Measurements from ENCODE around the gene NT5C1B.

NT5C1B gene

GRCh38 chr2:18560031-18560796 is 29.2 kb downstream of the NT5C1B start, which contains the start of gene RDH14:
Gene RDH14, minus strand, starts transcription at chr2:18560653. Its CDS starts 81 bp downstream, at chr2:18560572.
- H3K4me1 ChIP-seq (ENCODE audit: low read length), result peaks cover 14% of the 10 kb centered on the region
- H3K9me2 ChIP-seq (replicated peaks; ENCODE audit: insufficient read depth, low read length), result no peaks in the 10 kb centered on the region
- peak within 1 kb of the TSS; percentile 86 for H2AFZ ChIP-seq (ENCODE audit: low read length)
- peak within 1 kb of the TSS; percentile 95 for H3K9ac ChIP-seq (ENCODE audit: low read length)
- peak within 1 kb of the TSS; percentile 78 for H3K4me3 ChIP-seq (ENCODE audit: low read length)
- H3K9me3 ChIP-seq (replicated peaks; ENCODE audit: insufficient read depth, low read length), result no peaks in the 10 kb centered on the region
- H3K27ac ChIP-seq (ENCODE audit: low read length), result peak within 1 kb of the TSS; percentile 90
- peaks cover 21% of the 10 kb centered on the region for H3K79me2 ChIP-seq (ENCODE audit: low read length)
- no peaks in the 10 kb centered on the region for H4K20me1 ChIP-seq (ENCODE audit: insufficient read depth, low read length)
- DNase-seq, result peak; percentile 94
- no peaks in the 10 kb centered on the region; the same call in 1 of the 2 replicates for H3K36me3 ChIP-seq (replicated peaks; ENCODE audit: insufficient read depth, low read length)
- TF ChIP-seq CTCF (IDR thresholded peaks at IDR 0.05; ENCODE audit: low read length), result no peak
- H3K27me3 ChIP-seq (replicated peaks; ENCODE audit: insufficient read depth, low read length), result no peaks in the 10 kb centered on the region
- peaks cover 4% of the 10 kb centered on the region; the same call in 1 of the 2 replicates for H3F3A ChIP-seq (ENCODE audit: insufficient read depth, low read length)
- H3K4me2 ChIP-seq (ENCODE audit: low read depth, low read length), result peak within 1 kb of the TSS; percentile 83

DNA sequence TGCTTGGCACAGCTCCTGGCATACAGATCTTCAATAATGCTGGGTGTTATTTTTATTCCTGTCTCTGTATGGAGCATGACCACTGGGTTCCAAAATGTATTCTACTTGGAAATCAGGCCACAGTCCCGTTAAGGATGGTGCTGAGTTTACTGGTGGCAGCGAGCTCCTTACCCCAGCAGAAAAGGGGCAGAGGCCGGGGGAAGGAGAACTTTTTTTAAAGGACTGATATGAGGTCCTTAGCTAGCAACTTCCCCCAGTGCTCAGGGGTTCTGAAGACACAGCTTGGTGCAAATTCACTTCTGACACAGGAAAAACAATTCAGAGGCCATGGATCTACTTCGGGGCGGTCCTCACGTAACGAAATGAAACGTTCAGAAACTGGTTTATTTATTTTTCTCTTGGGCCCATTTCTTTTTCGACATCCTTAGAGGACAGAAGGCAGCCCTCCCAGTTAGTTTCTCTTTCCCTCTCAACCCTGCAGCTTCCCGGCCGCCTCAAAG is 29.8 kb downstream of the NT5C1B start:
- peak overlapping the region; percentile 90; the same call in 1 of the 2 replicates for H3K27ac ChIP-seq (ENCODE audit: low read length)
- no peak for DNase-seq
- peak overlapping the region; percentile 83 for H3K4me2 ChIP-seq (ENCODE audit: low read depth, low read length)
- peak overlapping the region; percentile 78 for H3K4me3 ChIP-seq (ENCODE audit: low read length)
- peak overlapping the region; percentile 61 for H2AFZ ChIP-seq (ENCODE audit: low read length)
- no peak for TF ChIP-seq EZH2phosphoT487 (IDR thresholded peaks at IDR 0.05; ENCODE audit: low read length)
- H3K27me3 ChIP-seq (replicated peaks; ENCODE audit: insufficient read depth, low read length), result no peaks in the 10 kb centered on the region
- no peaks in the 10 kb centered on the region for H4K20me1 ChIP-seq (ENCODE audit: insufficient read depth, low read length)
- H3K9me3 ChIP-seq (replicated peaks; ENCODE audit: insufficient read depth, low read length), result no peaks in the 10 kb centered on the region
- peaks cover 4% of the 10 kb centered on the region; the same call in 1 of the 2 replicates for H3F3A ChIP-seq (ENCODE audit: insufficient read depth, low read length)
- H3K36me3 ChIP-seq (replicated peaks; ENCODE audit: insufficient read depth, low read length), result no peaks in the 10 kb centered on the region; the same call in 1 of the 2 replicates
- H3K9ac ChIP-seq (ENCODE audit: low read length), result peak overlapping the region; percentile 95
- H3K9me2 ChIP-seq (replicated peaks; ENCODE audit: insufficient read depth, low read length), result no peaks in the 10 kb centered on the region
- H3K4me1 ChIP-seq (ENCODE audit: low read length), result peaks cover 14% of the 10 kb centered on the region
- H3K79me2 ChIP-seq (ENCODE audit: low read length), result peaks cover 21% of the 10 kb centered on the region

GRCh38 chr2:18558458-18558857 is 30.9 kb downstream of the NT5C1B start:
- H2AFZ ChIP-seq (ENCODE audit: low read length), result no peak overlapping the region
- H3K27me3 ChIP-seq (replicated peaks; ENCODE audit: insufficient read depth, low read length), result no peaks in the 10 kb centered on the region
- H3K4me3 ChIP-seq (ENCODE audit: low read length), result no peak overlapping the region
- TF ChIP-seq CTCF (IDR thresholded peaks at IDR 0.05; ENCODE audit: low read length), result no peak
- no peak for TF ChIP-seq EZH2 (optimal IDR thresholded peaks at IDR 0.05; ENCODE audit: low read depth, low read length)
- TF ChIP-seq EZH2phosphoT487 (IDR thresholded peaks at IDR 0.05; ENCODE audit: low read length), result no peak
- peaks cover 14% of the 10 kb centered on the region for H3K4me1 ChIP-seq (ENCODE audit: low read length)
- H3K36me3 ChIP-seq (replicated peaks; ENCODE audit: insufficient read depth, low read length), result no peaks in the 10 kb centered on the region
- H3K4me2 ChIP-seq (ENCODE audit: low read depth, low read length), result no peak overlapping the region
- no peak for DNase-seq
- H3K79me2 ChIP-seq (ENCODE audit: low read length), result peaks cover 21% of the 10 kb centered on the region
- no peaks in the 10 kb centered on the region for H3K9me3 ChIP-seq (replicated peaks; ENCODE audit: insufficient read depth, low read length)
- H3K27ac ChIP-seq (ENCODE audit: low read length), result no peak overlapping the region
- H3F3A ChIP-seq (ENCODE audit: insufficient read depth, low read length), result peaks cover 4% of the 10 kb centered on the region; the same call in 1 of the 2 replicates
- no peaks in the 10 kb centered on the region for H4K20me1 ChIP-seq (ENCODE audit: insufficient read depth, low read length)
- no peak overlapping the region for H3K9ac ChIP-seq (ENCODE audit: low read length)
- no peaks in the 10 kb centered on the region for H3K9me2 ChIP-seq (replicated peaks; ENCODE audit: insufficient read depth, low read length)

- Histone ChIP-seq H3K4me2 (ENCODE audit: low read depth, low read length) (no peak overlapping the region), H3K27me3 (replicated peaks; ENCODE audit: insufficient read depth, low read length) (no peaks in the 10 kb centered on the region), H2AFZ (ENCODE audit: low read length) (no peak overlapping the region), H3K4me3 (ENCODE audit: low read length) (no peak overlapping the region), H3K27ac (ENCODE audit: low read length) (no peak overlapping the region), H3K9me2 (replicated peaks; ENCODE audit: insufficient read depth, low read length) (no peaks in the 10 kb centered on the region), H3K4me1 (ENCODE audit: low read length) (peaks cover 14% of the 10 kb centered on the region), H3K79me2 (ENCODE audit: low read length) (peaks cover 21% of the 10 kb centered on the region), H3F3A (ENCODE audit: insufficient read depth, low read length) (peaks cover 4% of the 10 kb centered on the region; the same call in 1 of the 2 replicates), H4K20me1 (ENCODE audit: insufficient read depth, low read length) (no peaks in the 10 kb centered on the region), H3K9me3 (replicated peaks; ENCODE audit: insufficient read depth, low read length) (no peaks in the 10 kb centered on the region), H3K36me3 (replicated peaks; ENCODE audit: insufficient read depth, low read length) (no peaks in the 10 kb centered on the region), H3K9ac (ENCODE audit: low read length) (no peak overlapping the region)
- TF ChIP-seq CTCF (IDR thresholded peaks at IDR 0.05; ENCODE audit: low read length) (no peak), EZH2 (optimal IDR thresholded peaks at IDR 0.05; ENCODE audit: low read depth, low read length) (no peak), EZH2phosphoT487 (IDR thresholded peaks at IDR 0.05; ENCODE audit: low read length) (no peak)
- DNase-seq, result no peak
Observed at GRCh38 chr2:18557121-18557520, 32.2 kb downstream of the NT5C1B start.
